Fibroblast of peridontal ligament (primary cell): ENCODE results near the gene ZKSCAN2.

ENCODE experiments used
- DNase-seq: peaks from one replicate; pipeline ENCODE4 v3.0.0-alpha.2; 2010; ENCODE audit errors: extremely low read depth

The ZKSCAN2 gene

DNA sequence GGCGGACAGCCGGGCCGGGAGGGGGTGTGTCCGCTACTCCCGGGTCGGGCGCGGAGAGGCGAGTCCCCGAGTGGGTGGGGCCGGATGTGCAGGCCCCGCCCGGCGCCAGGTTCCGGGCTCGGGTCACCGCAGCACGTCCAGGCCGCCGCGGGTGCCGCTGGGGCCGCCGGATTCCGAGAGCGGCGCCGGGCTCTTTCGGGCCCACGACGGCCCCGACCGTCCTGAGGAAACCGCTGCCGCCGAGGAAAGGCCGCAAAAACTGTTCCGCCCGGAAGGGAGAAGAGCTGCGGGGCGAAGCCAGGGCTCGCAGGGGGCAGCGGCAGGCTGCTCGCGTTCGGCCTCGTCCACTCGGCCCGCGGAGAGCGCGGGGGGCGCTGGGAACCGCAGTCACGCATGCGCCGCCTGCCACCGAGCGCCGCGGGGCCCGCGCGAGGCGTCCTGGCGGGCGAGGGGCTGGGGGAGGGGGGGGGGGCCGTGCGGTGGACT, at the start of gene ZKSCAN2:
Gene ZKSCAN2 (minus strand): TSS at position 376 of the 486 bp plus-strand sequence. CDS start 718 bp downstream, outside the sequence.
- DNase-seq: peak; percentile 81

DNA sequence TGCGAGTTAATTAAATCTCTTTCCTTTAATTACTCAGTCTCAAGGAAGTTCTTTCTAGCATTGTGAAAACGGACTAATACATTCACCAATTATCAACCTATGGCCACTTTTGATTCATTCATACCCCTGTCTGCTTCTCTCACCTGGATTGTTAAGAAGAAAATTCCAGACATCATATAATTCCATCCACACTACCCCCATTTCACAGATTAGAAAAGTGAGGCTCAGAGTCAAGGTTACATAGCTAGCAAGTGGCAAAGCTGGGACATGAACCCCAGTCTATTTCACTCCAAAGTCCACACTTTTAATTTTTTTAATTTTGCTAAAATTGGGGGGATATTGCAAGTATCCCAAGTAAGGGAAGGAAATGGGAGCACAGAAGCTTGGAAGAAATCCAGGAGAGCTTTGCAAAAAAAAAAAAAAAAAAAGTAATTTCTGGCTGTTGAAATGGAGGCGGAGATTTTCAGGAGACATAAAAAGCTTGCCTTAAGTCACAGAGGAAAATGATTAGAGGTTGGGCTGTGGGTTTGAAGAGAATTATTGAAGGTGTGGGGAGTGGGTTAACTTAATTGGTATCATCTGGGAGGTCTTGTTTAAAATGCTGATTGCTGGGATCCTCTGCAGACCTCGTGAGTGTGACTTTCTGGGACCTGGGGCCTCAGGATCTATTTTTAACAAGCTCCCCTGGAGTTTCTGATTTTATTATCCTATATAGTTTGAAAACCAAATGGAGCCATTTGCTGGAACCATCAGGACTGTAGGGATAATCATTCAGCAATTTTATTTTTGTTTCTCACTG, 42.3 kb upstream of the ZKSCAN2 start:
- no peak for DNase-seq

DNA sequence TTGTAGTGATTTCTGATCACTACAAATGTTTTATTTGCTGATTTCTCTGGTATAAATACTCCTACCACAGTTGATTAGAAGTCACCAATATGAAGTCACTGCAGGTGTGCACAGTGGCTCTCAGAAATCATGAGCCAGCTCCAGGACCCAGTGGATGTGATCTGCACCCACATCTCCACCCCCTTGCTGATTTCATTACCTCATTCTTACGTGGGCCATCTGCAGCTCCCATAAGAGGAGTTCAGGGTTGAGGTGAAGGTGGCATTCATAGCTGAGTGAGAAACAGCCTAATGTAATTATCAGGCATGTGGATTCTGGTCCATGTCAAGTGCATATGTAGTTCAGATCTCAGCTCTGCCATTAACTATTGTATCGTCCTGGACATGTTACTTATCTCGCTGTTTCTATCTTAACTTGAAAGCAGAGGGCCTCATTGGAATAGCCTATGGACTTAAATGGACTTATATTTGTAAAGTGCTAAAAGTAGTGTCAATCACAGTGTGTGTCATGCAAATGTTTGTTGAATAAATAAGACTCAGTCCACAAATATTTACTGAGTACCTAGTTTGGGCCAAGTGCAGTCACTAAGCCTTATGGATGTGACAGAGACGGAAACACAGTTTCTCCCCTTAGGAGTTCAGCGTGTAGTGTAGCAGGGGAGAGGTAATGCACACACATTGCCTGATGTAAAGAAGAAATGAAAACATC, 40.7 kb upstream of the ZKSCAN2 start:
- no peak for DNase-seq

DNA sequence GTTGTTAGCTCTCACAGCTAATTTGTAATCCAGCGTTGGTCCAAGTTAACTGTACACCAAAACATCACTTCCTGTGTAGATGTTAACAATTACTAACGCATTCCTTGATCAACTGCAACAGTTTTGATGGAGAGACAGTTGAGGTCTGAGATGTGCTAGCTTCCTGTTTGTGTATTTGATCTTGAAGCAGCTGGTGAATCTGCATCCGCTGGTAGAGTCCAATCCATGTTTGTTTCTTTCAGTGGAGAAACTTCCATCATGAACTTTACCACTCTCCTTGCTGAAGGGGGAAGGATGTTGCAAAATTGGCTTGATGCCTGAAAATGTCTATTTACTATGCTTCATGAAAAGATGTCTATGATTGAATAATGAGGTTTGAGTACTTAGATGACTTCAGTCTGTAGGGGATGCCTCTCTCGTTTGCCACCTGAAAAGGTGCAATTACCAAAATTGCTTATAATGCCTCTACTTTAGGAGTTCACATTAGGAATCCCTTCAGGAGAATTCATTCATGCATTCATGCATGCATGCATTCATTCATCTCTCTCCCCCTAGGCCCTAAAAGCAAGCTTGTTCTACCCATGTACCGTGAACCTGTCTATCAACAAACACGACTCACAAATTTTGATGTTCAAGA, 39.6 kb upstream of the ZKSCAN2 start:
- no peak for DNase-seq

DNA sequence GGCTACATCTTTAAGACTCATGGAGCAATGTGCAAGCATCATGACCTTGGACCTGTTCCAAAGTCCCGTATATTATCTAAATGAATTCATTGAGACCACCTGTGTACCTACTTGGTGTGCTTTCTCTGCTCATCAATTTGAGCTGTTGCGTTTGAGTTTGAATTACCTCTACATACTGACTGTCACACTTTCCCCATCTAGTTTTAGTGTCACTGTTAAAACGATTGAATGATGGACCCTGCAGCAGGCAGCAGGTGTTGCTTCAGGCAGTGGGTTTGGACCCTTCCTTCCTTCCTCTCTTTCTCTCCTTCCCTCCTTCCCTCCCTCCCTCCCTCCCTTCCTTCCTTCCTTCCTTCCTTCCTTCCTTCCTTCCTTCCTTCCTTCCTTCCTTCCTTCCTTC, 33.9 kb upstream of the ZKSCAN2 start:
- DNase-seq: no peak

DNA sequence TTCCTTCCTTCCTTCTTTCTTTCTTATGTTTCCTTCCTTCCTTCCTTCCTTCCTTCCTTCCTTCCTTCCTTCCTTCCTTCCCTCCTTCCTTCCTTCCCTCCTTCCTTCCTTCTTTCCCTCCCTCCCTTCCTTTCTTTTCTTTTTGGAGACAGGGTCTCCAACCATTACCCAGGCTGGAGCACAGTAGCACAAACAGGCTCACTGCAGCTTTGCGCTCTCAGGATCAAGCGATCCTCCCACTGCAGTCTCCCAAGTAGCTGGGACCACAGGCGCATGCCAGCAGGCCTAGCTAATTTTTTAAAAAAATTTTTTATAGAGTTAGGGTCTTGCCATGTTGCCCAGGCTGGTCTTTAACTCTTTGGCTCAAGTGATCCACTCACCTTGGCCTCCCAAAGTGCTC, 31.8 kb upstream of the ZKSCAN2 start:
- DNase-seq: no peak

DNA sequence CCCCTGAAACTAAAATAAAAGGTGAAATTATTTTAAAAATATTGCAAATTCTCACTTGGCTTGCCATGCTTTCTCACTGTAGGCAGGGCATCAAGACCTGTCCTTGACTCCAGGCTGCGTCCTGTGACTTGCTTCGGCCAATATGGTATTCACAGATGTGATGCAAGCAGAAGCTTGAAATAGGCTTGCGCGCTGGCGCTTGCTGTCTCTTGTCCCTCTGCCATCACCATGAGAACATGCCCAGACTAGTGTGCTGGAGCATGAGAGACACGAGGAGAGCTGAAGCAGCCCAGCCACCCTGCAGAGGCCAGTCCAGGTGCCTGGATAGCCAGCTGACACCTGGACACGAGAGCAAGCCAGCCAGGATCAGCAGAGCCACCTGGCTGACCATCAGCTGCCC, 21.8 kb upstream of the ZKSCAN2 start:
- DNase-seq: no peak

DNA sequence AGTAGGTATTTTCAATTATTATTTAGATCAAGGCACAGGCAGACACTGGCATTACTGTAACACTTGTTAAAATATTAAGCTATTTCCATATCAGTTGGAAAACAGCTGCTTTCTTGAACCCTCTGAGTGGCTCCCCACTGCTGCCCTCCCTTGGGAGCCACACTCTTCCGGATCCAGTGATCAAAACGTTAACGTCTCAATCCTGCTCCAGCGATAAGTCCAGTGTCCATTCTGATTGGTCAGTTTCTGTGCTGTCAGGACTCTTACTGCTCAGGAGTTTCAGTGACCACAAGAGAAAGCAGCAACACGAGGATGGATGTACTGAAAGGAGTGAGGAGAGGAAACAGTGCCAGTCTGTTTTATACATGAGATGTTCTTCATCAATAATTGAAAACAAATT, 13.8 kb upstream of the ZKSCAN2 start:
- DNase-seq: no peak

DNA sequence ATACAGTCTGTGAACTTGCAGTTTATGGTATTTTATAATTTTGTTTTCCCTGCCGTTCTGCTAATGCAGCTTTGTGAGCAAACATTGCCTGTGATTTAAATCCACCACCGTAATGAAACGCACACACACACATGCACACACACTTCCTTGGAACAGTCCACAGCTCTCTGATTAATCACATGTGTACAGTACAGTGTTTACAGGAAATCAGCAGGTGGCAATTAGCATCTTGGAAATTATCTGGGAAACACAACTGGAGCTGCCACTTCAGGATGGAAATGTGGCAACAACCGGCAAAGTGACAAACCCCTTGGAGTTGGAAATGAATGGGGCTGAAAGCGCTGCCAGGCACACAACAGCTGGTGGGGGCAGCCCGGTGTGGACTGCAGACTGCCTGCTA, 12.9 kb upstream of the ZKSCAN2 start:
- DNase-seq: peak; percentile 21

DNA sequence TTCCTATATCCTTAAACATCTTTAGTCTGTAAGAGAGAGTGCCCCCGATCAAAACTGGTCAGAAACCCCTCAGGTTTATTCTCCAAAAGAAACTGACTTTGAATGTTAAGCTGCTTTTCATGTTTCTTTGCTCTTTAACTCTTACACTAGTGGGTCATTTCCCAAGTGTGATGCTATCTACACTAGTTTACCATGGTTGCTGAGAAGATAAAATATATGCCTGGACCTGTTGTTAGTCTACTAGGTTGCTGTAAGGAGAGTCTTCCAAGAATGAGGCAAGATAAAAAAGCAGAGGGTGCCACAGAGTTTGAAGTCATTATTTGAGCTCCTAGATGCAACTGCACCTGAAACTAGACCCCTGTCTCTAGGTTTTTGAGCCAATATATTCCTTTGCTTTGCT, 12.2 kb upstream of the ZKSCAN2 start:
- no peak for DNase-seq

DNA sequence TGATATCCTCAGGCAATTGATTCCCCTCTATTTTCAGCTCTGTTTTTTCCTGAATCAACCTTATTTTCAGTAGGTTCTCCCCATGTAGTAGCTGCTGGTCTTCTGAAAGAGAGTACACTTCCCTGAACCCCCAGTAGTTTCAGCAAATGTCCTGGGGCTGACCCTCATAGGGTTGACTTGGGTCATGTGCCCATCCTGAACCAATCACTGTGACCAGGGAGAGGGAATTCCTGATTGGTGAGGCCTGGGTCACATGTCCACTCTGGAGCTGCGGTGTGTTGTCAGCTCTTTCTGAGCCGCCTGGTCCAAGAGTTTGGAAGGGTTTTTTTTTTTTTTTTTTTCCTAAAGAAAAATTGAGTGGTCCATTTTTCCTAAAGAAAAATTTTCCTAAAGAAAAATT, 8.3 kb upstream of the ZKSCAN2 start:
- no peak for DNase-seq

DNA sequence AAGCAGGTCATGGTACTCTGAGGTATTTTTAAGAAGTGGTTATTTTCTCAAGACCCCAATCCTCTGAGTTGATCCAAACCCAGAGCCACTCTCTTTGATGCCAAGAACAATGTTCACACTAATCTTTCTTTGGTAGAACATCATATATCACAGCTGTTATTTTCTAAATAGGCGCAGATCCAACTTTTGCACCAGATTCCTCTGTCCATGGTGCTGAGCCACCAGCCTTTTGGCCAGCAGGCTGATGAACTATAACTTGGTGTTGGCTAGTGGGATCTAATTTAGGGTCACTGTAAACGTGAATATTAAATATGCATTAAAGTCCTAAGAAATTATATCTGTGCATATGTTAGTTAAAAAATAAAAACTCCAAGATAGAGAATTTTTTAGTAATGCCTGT, 7.0 kb upstream of the ZKSCAN2 start:
- peak; percentile 24 for DNase-seq

DNA sequence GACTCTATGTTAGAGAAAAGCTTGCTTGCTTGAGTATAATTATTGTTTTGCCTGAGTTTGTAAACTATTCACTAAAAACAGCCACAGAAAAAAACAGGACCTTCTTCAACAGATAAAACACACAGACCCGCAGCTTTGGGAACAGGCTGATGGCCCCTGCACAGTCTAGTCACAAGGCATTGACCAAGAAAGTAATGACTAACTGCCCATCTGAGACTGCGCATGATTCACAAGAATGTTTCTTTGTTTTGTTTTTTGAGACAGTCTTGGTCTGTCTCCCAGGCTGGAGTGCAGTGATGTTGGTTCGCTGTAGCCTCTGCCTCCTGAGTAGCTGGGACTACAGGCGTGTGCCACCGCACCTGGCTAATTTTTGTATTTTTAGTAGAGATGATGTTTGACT, 2.8 kb upstream of the ZKSCAN2 start:
- no peak for DNase-seq

DNA sequence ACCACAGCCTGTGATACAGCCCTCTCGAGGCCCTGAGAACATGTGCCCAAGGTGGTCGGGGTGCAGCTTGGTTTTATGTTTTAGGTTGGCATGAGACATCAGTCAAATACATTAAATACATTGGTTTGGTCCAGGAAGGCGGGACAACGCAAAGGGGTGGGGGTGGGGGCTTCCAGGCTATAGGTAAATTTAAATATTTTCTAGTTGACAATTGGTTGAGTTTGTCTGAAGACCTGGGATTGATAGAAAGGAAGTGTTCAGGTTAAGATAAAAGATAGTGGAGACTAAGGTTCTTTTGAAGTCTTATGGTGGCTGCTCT, 1.2 kb upstream of the ZKSCAN2 start:
- DNase-seq: no peak

DNA sequence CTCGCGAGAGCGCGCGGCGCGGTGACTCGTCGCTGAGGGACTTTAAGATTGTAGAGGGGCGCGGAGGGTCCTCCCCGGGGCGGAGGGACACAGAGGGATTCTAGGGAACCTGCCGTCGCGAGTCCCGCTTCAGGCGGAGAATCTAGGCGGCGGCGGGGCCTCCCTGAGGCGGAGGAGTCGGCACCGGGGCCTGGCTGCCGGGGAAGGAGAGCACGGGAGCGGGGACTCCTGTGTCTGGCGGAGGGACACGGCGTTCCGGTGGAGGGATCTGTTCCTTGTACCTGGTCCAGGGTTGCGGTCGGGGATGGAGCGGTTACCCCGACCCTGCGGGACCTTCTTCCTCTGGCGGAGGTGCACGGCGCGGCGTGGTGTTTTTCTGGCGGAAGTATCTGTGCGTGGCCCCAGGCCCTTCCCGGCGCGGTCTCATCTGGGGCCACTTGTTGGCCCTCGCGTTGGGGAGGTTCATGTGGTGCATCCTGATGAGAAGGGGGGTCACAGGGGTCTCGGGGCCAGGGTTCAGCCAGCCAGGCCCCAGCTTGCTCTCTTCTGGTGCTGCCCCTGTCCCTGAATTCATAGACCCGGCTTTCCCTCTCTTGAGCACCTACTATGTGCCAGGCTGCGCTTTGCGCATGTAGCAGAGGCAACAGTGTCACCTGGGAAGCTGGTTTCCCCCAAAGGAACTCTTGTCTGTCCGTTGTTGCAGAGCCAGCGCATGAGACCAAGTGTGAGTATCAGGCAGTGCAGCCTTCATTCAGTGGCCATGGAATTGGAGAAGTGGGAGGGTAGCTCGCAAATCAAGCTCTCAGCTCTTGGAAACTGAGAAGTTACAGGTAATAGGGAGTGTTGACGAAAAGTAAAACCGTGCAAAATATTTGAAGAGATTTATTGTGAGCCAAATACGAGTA, 563 bp upstream of the ZKSCAN2 start:
- peak; percentile 82 for DNase-seq

DNA sequence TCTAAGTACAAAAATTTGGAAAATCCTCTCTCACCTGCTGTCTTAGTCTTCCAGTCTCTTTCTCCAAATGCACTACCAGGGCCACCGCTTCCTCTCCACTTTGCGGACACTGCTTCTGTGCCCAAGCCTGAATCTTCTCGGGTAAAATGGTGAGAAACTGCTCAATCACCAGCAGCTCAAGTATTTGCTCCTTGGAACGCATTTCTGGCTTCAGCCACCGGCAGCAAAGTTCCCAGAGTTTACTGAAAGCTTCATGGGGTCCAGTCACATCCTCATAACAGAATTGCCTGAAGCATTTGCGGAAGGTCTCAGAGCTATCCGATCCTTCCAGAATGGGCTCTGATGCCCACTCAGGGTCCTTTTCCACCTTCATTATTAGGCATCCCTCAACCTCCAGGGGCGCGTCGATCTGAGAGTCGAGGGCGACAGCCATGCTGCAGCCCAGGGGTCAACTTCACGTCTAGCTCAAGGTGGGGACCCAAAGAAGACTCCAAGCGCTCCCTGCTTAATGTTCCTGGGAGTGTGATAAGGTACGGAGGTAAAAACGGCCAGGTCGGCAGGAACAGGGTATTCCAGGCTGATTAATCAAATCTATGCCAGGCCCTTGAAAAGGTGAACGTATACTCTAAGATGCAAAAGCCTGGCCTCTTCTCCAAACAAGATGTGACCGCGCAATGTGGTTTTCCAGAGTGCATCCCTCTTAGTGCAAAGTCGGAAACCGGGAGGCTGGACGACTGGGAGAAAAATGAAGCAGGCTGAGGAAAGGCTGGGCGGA, 763 bp downstream of the ZKSCAN2 start:
- DNase-seq: peak; percentile 18

DNA sequence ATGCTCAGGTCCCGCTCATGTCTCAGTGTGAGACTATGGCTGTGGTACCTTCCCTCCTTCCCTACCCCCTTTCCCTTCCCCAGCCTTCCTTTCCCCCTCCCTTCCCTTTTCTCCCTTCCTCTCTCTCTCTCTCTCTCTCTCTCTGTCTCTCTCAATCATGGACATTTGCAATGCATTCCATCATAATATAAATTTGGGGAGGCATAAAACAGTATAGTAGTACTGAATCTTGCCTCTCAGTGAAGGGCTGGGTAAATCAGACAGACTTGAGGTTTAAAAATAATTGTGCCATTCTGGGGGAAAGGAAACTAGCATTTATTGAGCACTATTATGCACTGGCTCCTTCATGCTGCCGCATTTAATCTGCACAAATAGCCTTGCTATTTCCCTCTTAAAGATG, 4.3 kb downstream of the ZKSCAN2 start:
- no peak for DNase-seq

DNA sequence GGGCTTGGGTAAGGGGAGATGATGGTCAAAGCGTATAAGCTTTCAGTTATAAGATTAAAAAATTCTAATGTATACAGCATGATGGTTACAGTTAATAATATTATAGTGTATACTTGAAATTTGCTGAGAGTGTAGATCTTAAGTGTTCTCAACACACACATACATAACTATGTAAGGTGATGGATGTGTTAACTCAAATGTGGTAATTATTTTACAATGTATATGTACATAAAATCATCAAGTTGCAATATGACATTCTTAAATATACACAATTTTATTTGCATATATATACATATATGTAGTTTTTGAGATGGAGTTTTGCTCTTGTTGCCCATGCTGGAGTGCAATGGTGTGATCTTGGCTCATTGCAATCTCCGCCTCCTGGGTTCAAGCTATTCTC, 7.2 kb downstream of the ZKSCAN2 start:
- DNase-seq: no peak

DNA sequence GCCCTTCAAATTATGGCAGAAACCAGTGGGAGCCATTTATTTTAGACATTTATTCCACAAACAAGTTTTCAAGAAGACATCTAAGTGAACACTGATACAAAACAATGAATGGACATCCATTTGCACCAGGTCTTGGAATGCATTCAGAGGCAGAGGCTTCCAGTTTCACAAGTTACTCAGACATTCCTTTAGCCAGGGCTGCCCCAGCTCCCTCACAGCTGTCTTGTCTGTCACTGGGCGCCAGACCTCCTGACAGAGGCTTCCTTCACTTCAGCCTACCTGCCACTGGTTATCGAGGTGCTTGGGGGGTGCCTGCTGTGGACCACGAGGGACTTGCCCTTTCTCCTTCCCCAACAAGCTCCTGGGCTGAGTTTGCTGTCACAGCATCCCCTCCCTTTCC, 21.7 kb downstream of the ZKSCAN2 start:
- no peak for DNase-seq

DNA sequence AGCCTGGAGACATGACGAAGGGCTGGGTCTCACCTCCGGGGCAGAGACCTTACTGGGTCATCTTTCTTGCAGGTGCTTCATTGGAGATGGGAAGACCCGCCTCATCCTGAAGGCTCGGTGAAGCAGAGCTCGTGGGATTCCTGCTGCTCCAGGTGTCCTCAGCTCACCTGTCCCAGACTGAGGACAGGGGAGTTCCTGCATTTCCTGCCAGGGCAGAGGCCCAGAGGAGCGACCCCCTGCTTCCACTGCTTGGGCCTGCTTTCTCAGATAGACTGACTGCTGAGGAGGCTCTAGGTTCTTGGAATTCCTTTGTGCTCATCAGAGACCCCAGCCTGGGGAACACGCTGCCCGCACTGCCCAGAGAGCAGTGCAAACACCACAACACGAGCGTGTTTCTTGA, 29.3 kb downstream of the ZKSCAN2 start:
- DNase-seq: no peak

DNA sequence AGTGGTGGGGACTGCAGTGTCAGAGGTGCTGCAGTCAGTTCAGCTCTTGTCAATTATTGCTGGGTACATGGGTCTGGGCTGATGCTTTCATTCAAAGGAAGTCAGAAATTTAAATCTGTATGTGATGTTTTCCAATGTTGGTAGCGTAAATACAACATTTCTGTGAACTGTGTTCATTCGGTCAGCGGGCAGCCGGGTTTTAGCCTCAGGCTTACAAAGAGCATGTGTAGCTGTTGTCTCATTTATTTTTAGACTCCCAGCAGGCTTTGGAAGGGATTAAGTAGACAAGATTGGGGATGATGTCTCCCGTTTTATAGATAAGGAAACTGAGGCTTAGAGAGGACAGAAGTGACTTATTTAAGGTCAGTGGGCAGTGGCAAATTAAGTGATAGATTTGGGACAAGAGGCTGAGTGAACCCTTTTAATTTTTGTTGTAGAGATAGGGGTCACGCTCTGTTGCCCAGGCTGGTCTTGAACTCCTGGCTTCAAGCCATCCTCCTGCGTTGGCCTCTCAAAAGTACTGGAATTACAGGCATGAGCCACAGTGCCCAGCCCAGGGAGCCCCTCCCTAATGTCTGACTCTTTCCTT, 32.8 kb downstream of the ZKSCAN2 start:
- DNase-seq: no peak
